ENCODE measurements around the gene SBNO2. TPM values are rescaled to one million over a fixed set of nuclear protein-coding genes. Genes with fewer than 3 reads are reported as not detected.

Gene SBNO2
- total and polyA plus RNA-seq, 10 donors: 16.2 to 230 (median 112) TPM

GRCh38 chr19:1101337-1101698 is 72.8 kb downstream of the SBNO2 start:
- Histone ChIP-seq H3K27me3 (replicated peaks in 1 of 7) (no peaks in the 10 kb centered on the region), H3K4me3 (peak overlapping the region in 2 of 8 donors; percentile 18 to 47), H3K36me3 (peaks cover 0 to 11% (median 3%) of the 10 kb centered on the region in 6 donors), H3K4me1 (peaks cover 29 to 88% (median 74%) of the 10 kb centered on the region in 6 donors), H3K9me3 (no peaks in the 10 kb centered on the region), H3K27ac (peak overlapping the region; percentile 66 to 100 (median 96))
- 10 to 23% (median 11%) methylated on average over 9 of the region's 9 CpGs for WGBS, 5 donors
- DNase-seq: no peak
- TF ChIP-seq POLR2AphosphoS5 (IDR thresholded peaks at IDR 0.05) (no peak), POLR2A (IDR thresholded peaks at IDR 0.05) (no peak), CTCF (IDR thresholded peaks at IDR 0.05 in 8 of 11, conservative IDR thresholded peaks at IDR 0.05 in 3 of 11) (no peak)
- intact Hi-C loops (cut with DNase I; ENCODE audit: low total_unique reads): no loop called here

- DNase-seq: peak; percentile 69
These were observed 75.7 kb downstream of the SBNO2 start for GRCh38 chr19:1098177-1099051.

GRCh38 chr19:1097810-1098176 is 76.3 kb downstream of the SBNO2 start:
- Histone ChIP-seq H3K27me3 (replicated peaks in 1 of 7) (no peaks in the 10 kb centered on the region), H3K4me3 (no peak overlapping the region), H3K9me3 (no peaks in the 10 kb centered on the region), H3K27ac (peak overlapping the region in 2 of 8 donors; percentile 36 to 98), H3K4me1 (peaks cover 35 to 92% (median 76%) of the 10 kb centered on the region in 6 donors), H3K36me3 (peaks cover 0 to 11% (median 8%) of the 10 kb centered on the region in 6 donors)
- no peak for DNase-seq
- intact Hi-C loops (cut with DNase I; ENCODE audit: low total_unique reads): no loop called here
- no peak for TF ChIP-seq CTCF (IDR thresholded peaks at IDR 0.05 in 8 of 11, conservative IDR thresholded peaks at IDR 0.05 in 3 of 11)
- TF ChIP-seq POLR2A (IDR thresholded peaks at IDR 0.05): no peak
- no peak for TF ChIP-seq POLR2AphosphoS5 (IDR thresholded peaks at IDR 0.05)
- 73 to 92% (median 86%) methylated on average over 7 of the region's 7 CpGs for WGBS, 5 donors

More at GRCh38 chr19:1098177-1099051, 75.7 kb downstream of the SBNO2 start:
- TF ChIP-seq CTCF (IDR thresholded peaks at IDR 0.05 in 8 of 11, conservative IDR thresholded peaks at IDR 0.05 in 3 of 11) (no peak), POLR2AphosphoS5 (IDR thresholded peaks at IDR 0.05) (no peak), POLR2A (IDR thresholded peaks at IDR 0.05) (no peak)
- Histone ChIP-seq H3K27ac (peak overlapping the region in 4 of 8 donors; percentile 95 to 100 (median 98)), H3K9me3 (no peaks in the 10 kb centered on the region), H3K36me3 (peaks cover 0 to 5% (median 2%) of the 10 kb centered on the region in 6 donors), H3K27me3 (replicated peaks in 1 of 7) (no peaks in the 10 kb centered on the region), H3K4me1 (peaks cover 36 to 92% (median 77%) of the 10 kb centered on the region in 6 donors), H3K4me3 (no peak overlapping the region)
- intact Hi-C loops (cut with DNase I; ENCODE audit: low total_unique reads): no loop called here
- WGBS, 5 donors: 77 to 88% (median 79%) methylated on average over 15 of the region's 15 CpGs

Measured in spleen (tissue), 11 donors.